IPS-20b (cell line): ENCODE measurements around the gene PRPF18.
A peak's percentile ranks its signal among the peaks of the same experiment; 100 is the strongest.

Source experiments
- H3K27ac ChIP-seq: one replicate; pipeline ENCODE4 v1.5.1; 2013; ENCODE audit warnings: low read length
- H3K27me3 ChIP-seq: 2 replicates; pipeline ENCODE4 v1.6.1; 2013; ENCODE audit warnings: mild to moderate bottlenecking, low read length, inconsistent platforms; ENCODE audit not compliant: insufficient read depth
- H3K36me3 ChIP-seq: 2 replicates; pipeline ENCODE4 v1.6.1; 2013; ENCODE audit warnings: low read depth, mild to moderate bottlenecking, inconsistent platforms, low read length, moderate library complexity; ENCODE audit not compliant: insufficient read depth
- H3K4me1 ChIP-seq: 2 replicates; pipeline ENCODE4 v1.6.1; 2013; ENCODE audit warnings: mild to moderate bottlenecking, control low read depth, inconsistent platforms, low read length, moderate library complexity; ENCODE audit not compliant: insufficient read depth
- H3K4me3 ChIP-seq: 2 replicates; pipeline ENCODE4 v1.5.1; 2013; ENCODE audit warnings: mild to moderate bottlenecking, low read length, inconsistent platforms
- H3K9ac ChIP-seq: 2 replicates; pipeline ENCODE4 v1.6.1; 2013; ENCODE audit warnings: low read depth, mild to moderate bottlenecking, inconsistent platforms, low read length, moderate library complexity
- H3K9me3 ChIP-seq: 2 replicates; pipeline ENCODE4 v1.6.1; 2013; ENCODE audit warnings: mild to moderate bottlenecking, low read depth, low read length, inconsistent platforms; ENCODE audit not compliant: insufficient read depth

PRPF18 gene

DNA sequence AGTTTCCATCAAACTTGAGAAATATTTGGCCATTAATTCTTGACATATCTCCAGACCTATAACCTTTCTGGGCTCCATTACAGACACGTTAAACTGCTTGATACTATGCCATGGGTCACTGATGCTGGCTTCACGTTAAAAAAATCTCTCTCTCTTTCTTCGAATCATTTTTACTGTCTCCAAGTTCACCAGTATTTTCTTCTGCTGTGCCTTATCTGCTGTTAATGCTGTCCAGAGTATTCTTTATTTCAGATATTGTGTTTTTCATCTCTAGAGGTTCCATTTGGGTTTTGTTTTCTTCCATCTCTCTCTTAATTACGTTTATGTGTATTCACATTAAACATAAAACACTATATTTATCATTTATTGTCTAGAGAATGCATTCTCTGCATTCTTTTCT, 12.8 kb upstream of the PRPF18 start:
- no peaks in the 10 kb centered on the region for H3K4me1 ChIP-seq
- no peak overlapping the region for H3K9ac ChIP-seq
- no peaks in the 10 kb centered on the region for H3K9me3 ChIP-seq
- H3K4me3 ChIP-seq: no peak overlapping the region
- no peak overlapping the region for H3K27ac ChIP-seq
- no peaks in the 10 kb centered on the region; the same call in 1 of the 2 replicates for H3K27me3 ChIP-seq
- H3K36me3 ChIP-seq: no peaks in the 10 kb centered on the region

DNA sequence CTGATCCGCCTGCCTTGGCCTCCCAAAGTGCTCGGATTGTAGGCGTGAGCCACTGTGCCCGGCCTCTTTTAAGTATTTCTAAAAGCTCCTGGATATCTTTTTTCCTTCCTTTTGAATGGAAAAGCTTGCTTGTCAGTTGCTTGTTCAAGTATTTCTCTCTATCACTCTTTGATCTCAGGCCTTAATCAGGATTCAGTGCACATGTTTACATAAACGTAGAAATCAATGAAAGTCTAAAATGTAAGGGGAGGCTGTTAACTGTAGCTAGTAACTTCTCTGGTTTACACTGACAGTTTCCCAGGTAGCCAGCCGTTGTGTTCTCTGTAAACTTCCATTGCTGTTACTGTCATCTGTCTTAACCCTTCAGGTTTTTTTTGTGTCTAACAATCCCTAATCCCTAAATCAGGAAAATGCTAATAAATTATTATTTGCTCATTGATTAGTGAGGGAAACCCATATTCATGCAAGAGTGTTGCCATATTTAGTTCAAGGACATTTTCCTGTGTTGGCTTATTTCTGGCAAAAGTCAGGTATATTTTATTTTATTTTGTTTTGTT, 1.5 kb upstream of the PRPF18 start:
- H3K27ac ChIP-seq: no peak overlapping the region
- H3K4me1 ChIP-seq: peaks cover 3% of the 10 kb centered on the region; the same call in 1 of the 2 replicates
- no peak overlapping the region for H3K9ac ChIP-seq
- peaks cover 8% of the 10 kb centered on the region for H3K27me3 ChIP-seq
- no peak overlapping the region for H3K4me3 ChIP-seq
- no peaks in the 10 kb centered on the region for H3K36me3 ChIP-seq
- H3K9me3 ChIP-seq: no peaks in the 10 kb centered on the region

DNA sequence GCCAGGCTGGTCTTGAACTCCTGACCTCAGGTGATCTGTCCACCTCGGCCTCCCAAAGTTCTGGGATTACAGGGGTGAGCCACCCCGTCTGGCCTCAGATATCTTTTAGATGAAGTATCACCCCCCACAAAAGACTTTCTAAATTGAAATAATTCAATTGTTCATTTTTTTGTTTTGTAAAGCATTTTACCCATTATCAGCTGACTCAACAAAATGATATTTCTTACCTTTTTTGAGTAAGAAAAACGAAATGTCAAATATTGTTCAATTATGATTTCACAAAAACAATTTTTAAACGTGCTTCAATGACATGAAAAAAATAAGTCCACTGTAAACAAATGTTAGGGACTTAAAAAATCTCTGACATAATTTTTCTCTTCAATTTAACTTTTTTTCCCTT, 822 bp upstream of the PRPF18 start:
- Histone ChIP-seq H3K9me3 (no peaks in the 10 kb centered on the region), H3K4me3 (no peak overlapping the region), H3K27ac (no peak overlapping the region), H3K27me3 (peaks cover 8% of the 10 kb centered on the region; the same call in 1 of the 2 replicates), H3K9ac (no peak overlapping the region), H3K36me3 (no peaks in the 10 kb centered on the region), H3K4me1 (peaks cover 3% of the 10 kb centered on the region; the same call in 1 of the 2 replicates)

DNA sequence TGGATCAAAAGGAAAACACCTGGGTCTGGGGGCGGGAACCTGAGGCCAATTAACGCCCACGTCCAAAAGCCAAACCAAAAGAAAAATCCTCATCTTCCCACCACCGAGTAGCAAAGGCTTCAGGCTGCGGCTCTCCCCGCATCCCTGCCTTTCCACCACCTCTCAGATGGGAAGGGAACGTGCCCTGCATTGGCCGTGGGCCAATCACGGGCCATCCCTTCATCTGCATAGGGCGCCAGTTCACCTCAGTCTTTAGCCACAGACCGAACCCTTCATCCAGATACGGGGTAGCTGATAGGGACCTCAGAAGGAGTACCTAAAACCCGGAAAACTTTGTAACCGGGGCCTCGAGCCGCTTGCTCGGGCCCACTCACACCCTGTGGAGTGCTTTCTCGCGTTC, 626 bp downstream of the PRPF18 start:
- Histone ChIP-seq H3K27ac (no peak overlapping the region), H3K9me3 (no peaks in the 10 kb centered on the region), H3K4me1 (peaks cover 3% of the 10 kb centered on the region; the same call in 1 of the 2 replicates), H3K9ac (peak overlapping the region; percentile 80), H3K36me3 (no peaks in the 10 kb centered on the region), H3K4me3 (peak overlapping the region; percentile 99), H3K27me3 (peaks cover 8% of the 10 kb centered on the region; the same call in 1 of the 2 replicates)

DNA sequence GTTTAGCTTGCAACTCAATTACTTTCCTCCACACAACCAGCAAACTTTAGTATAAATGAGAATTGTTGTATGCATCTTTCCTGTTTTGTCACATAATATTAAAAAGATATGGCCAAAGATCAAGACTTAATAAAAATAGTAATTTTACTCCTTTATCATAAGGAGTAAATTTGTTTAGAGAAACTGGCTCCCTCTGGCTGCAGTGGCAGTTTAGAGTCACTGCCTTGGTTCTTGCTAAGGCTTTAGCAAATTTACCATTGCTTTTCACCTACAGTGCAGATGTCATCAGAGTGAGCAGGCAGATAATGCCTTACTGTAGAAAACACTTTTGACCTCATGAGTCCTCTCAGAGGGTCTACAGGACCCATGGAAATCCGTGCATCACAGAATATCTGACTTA, 2.6 kb downstream of the PRPF18 start:
- H3K9me3 ChIP-seq: no peaks in the 10 kb centered on the region
- H3K4me1 ChIP-seq: peaks cover 3% of the 10 kb centered on the region; the same call in 1 of the 2 replicates
- H3K27ac ChIP-seq: no peak overlapping the region
- H3K9ac ChIP-seq: no peak overlapping the region
- no peaks in the 10 kb centered on the region for H3K27me3 ChIP-seq
- no peaks in the 10 kb centered on the region for H3K36me3 ChIP-seq
- H3K4me3 ChIP-seq: no peak overlapping the region

DNA sequence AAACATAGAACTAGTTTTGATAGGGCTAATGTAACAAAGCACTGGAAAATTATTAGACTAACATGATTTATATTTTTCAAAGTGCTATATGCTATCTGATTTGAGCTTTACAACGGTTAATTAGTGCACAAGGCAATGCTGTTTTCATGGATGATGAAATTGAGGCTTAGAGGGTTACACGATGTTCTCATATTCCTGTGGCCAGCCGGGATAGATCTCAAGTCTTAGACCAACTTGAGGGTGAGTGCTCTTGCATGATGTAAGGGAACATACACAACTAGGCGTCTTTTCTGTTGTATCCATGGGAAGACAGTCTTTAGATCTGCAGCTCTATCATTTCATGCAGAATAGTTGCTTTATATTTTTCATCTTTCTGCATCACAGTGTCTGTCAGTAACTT, 4.1 kb downstream of the PRPF18 start:
- H3K4me1 ChIP-seq: peaks cover 3% of the 10 kb centered on the region; the same call in 1 of the 2 replicates
- no peaks in the 10 kb centered on the region for H3K36me3 ChIP-seq
- no peak overlapping the region for H3K4me3 ChIP-seq
- H3K27ac ChIP-seq: no peak overlapping the region
- no peak overlapping the region for H3K9ac ChIP-seq
- H3K9me3 ChIP-seq: no peaks in the 10 kb centered on the region
- no peaks in the 10 kb centered on the region for H3K27me3 ChIP-seq

DNA sequence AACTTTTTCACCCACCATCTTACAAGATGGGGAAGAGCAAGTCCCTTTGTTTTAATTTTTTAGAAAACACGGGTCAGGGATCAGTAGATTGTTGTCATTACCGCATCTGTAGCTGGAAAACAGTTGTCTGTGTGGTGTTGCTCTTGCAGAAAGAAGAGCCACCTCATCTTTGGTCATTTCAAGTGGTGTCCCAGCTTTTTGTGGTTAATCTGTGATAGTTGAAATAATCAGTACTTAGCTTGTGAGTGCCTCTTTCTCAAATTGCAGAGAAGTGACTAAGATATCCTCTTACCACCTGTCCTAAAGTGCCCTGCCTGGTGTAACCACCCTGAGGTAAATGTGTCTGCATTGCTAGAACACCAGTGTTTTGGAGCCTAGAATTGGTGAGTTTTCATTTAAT, 5.5 kb downstream of the PRPF18 start:
- Histone ChIP-seq H3K9me3 (no peaks in the 10 kb centered on the region), H3K9ac (no peak overlapping the region), H3K27ac (no peak overlapping the region), H3K4me1 (no peaks in the 10 kb centered on the region), H3K4me3 (no peak overlapping the region), H3K36me3 (no peaks in the 10 kb centered on the region), H3K27me3 (no peaks in the 10 kb centered on the region)

DNA sequence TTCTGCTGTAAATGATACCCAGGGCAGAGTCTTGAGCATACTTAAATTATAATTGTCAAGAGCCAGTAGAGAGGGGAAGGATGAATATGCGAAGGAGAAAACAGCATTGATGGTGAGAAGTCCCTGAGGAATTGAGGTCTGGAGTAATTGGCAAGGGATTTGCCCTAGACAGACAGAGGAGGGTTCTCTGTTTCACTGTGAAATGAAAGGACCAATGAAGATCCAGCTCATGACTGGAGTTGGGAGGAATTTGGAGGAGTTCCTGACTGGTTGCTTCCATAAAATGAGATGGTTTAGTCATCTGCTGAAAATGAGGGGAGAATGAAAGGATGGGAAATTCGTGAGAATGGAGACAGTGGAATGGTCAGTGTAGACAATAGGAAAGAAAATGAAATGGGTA, 6.8 kb downstream of the PRPF18 start:
- no peaks in the 10 kb centered on the region for H3K36me3 ChIP-seq
- H3K4me1 ChIP-seq: no peaks in the 10 kb centered on the region

DNA sequence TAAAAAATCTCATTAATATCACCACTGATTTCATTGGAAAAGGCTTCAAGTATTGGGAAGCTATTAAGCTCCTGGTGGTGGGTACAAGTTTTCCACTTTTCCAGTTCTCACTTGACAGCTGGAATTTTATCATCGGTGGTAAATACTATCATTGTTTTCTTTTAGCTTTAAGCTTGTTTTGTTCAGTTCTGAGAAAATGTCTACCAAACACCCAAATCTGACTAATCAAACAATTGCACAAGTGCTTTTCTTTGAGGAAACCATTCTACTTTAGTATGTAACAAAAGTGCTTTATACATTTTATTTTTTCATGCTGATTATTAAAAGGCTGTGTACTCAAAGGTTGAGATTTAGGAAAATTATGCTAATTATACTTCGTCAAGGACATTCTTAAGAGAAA, 7.9 kb downstream of the PRPF18 start:
- Histone ChIP-seq H3K4me3 (no peak overlapping the region), H3K36me3 (no peaks in the 10 kb centered on the region), H3K27ac (no peak overlapping the region), H3K4me1 (no peaks in the 10 kb centered on the region), H3K9me3 (no peaks in the 10 kb centered on the region), H3K9ac (no peak overlapping the region), H3K27me3 (no peaks in the 10 kb centered on the region)

More for the DNA sequence above, 6.8 kb downstream of the PRPF18 start:
- H3K27ac ChIP-seq: no peak overlapping the region
- no peaks in the 10 kb centered on the region for H3K9me3 ChIP-seq
- H3K4me3 ChIP-seq: no peak overlapping the region
- H3K27me3 ChIP-seq: no peaks in the 10 kb centered on the region
- H3K9ac ChIP-seq: no peak overlapping the region

DNA sequence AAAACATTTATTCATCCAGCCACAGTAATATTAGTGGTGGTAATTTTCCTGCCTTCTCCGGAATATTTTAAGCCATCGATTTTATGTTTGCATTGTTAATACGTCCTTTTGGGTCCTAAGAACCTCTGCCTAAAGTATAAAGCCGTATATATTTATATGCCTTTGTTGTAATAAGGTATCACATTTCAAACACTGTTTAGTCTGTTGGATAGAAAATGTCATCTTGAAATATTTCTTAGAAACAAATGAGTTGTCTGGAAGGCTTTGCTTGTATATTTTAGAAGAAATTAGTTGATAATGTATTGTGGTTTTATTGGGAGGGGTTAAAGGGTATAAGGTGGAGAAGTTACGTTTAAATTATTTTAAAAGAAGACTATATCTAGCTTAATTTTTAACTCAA, 11.1 kb downstream of the PRPF18 start:
- Histone ChIP-seq H3K4me1 (no peaks in the 10 kb centered on the region), H3K27ac (no peak overlapping the region), H3K9ac (no peak overlapping the region), H3K4me3 (no peak overlapping the region), H3K27me3 (no peaks in the 10 kb centered on the region), H3K36me3 (peaks cover 10% of the 10 kb centered on the region; the same call in 1 of the 2 replicates), H3K9me3 (no peaks in the 10 kb centered on the region)

DNA sequence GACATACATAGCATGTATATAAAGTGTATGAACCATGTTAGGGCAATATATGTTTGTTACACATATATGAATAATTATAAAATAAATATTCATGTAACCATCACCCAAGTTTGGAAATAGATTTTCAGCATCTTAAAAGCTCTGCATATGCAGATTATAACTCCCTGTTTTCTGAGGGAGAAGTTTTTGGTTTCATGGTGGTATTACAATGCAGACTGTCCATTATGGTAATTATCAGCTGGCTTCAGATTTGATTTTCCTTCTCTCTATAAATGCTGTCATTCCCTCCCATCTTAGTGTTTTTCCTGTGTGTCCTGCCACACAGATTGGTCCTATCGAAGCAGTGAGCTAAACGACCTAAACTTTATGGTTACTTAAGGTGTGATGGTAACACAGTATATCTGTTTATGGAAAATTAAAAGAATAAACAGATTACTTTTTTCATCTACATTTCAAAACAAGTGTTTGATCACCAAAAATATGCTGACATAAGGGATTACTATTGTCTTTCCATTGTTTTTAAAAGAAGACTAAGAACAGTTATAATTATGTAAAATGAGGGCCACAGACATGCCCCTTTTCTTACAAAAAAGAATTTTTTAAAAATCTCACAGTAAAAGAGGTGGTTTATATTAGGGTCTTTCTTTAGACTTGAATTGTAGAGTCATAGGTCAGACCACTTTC, 17.7 kb downstream of the PRPF18 start:
- no peak overlapping the region for H3K27ac ChIP-seq
- no peaks in the 10 kb centered on the region for H3K9me3 ChIP-seq
- no peak overlapping the region for H3K9ac ChIP-seq
- no peak overlapping the region for H3K4me3 ChIP-seq
- H3K4me1 ChIP-seq: peaks cover 12% of the 10 kb centered on the region
- H3K36me3 ChIP-seq: peaks cover 28% of the 10 kb centered on the region
- H3K27me3 ChIP-seq: no peaks in the 10 kb centered on the region

DNA sequence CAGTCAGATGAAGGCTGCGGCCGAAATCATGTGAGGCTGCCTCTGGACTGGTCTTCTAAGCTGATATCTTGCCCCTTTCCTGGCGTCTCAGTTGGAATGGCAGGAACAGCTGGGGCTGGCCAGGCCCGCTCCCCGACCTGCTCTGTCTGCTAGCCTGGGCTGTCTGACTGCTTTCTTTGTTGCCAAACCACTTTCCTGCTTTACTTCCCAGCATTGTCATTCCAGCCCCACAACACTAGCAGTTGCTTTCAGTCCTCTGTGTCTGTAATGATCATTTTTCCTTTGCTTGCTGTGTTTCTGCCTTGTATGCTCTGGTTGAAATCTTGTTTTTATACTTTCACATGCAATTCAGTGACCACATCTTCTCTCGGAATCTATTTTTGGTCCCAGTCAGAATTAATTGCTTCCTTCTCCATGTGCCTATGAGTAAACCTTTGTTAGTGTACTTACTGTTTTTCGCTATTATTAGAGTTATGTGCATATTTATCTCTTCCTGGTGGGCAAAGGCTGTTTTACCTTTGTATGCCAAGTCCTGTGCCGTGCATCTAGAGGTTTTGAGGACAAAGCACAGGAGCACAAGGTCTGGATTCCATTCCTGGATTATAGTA, 21.6 kb downstream of the PRPF18 start:
- Histone ChIP-seq H3K27ac (no peak overlapping the region), H3K27me3 (no peaks in the 10 kb centered on the region), H3K4me3 (no peak overlapping the region), H3K9ac (peak overlapping the region; percentile 55), H3K4me1 (peaks cover 12% of the 10 kb centered on the region), H3K36me3 (peaks cover 43% of the 10 kb centered on the region), H3K9me3 (no peaks in the 10 kb centered on the region)
